ENCODE measurements around the gene GADD45G. TPM values are rescaled to one million over a fixed set of nuclear protein-coding genes. Genes with fewer than 3 reads are reported as not detected.
A peak's percentile ranks its signal among the peaks of the same experiment; 100 is the strongest.

Gene GADD45G
- total and polyA plus RNA-seq, 2 of the 4 experiments (the other 2 are of a cell fraction): 0.15 TPM; not detected in 1

- intact Hi-C loops (cut with micrococcal nuclease): no loop called here
- no peaks in the 10 kb centered on the region for H3K9me1 ChIP-seq (ENCODE audit: insufficient read depth, low read length)
- ATAC-seq (ENCODE audit: low read depth): peak; percentile 51; the same call in 1 of the 2 replicates
- no peak overlapping the region for H3K14ac ChIP-seq (replicated peaks; ENCODE audit: low read depth, low read length)
- no peak overlapping the region for H3K56ac ChIP-seq (ENCODE audit: extremely low read depth, insufficient read depth, low read length)
- no TSS peak for BruUV-seq (replicated peaks)
- no peak overlapping the region for H3K4me3 ChIP-seq (ENCODE audit: insufficient read depth, low read depth, low read length)
- H2BK20ac ChIP-seq (ENCODE audit: low read depth, low read length): no peak overlapping the region
- H3K9me3 ChIP-seq (ENCODE audit: control insufficient read depth, insufficient read depth, low read length): no peaks in the 10 kb centered on the region
- dilution Hi-C loops (cut with HindIII; ENCODE audit: low sequenced_read_pairs, unreplicated experiment): no loop called here
- no peak overlapping the region for H2AK9ac ChIP-seq (replicated peaks; ENCODE audit: low read depth, low read length, poor library complexity)
- ChIA-PET POLR2A (ENCODE audit: unreplicated experiment) (no interaction called here), CTCF (no interaction called here)
- no peak overlapping the region for H4K91ac ChIP-seq (ENCODE audit: insufficient read depth, low read depth, low read length)
- H3K4me1 ChIP-seq (ENCODE audit: control insufficient read depth, insufficient read depth, low read length): no peaks in the 10 kb centered on the region
- H3K23ac ChIP-seq (ENCODE audit: low read depth, low read length): no peak overlapping the region
- H4K8ac ChIP-seq (ENCODE audit: low read depth in 2 of 2, low read length in 2 of 2): no peak overlapping the region
- H3K18ac ChIP-seq (ENCODE audit: low read depth, low read length): no peak overlapping the region
- WGBS, 2 experiments (ENCODE audit: extremely low coverage in 2 of 2, insufficient read length in 1 of 2): 0% methylated on average over 1 of the region's 7 CpGs; no CpG with 5 or more reads in 1 of the 2 experiments
- no peaks in the 10 kb centered on the region for H3K36me3 ChIP-seq (ENCODE audit: control insufficient read depth, insufficient read depth, low read length)
- DNase-seq: peak; percentile 40
- H2BK5ac ChIP-seq (ENCODE audit: low read depth, low read length, poor library complexity, severe bottlenecking): no peak overlapping the region
- H2AK5ac ChIP-seq (ENCODE audit: low read depth, low read length): no peak overlapping the region
- TF ChIP-seq CTCF (conservative IDR thresholded peaks at IDR 0.05; ENCODE audit: low read depth, low read length) (no peak), MAFK (IDR thresholded peaks at IDR 0.05; ENCODE audit: low read depth, low read length) (no peak), CEBPB (IDR thresholded peaks at IDR 0.05; ENCODE audit: low read depth, low read length) (no peak), ELK1 (IDR thresholded peaks at IDR 0.05; ENCODE audit: borderline replicate concordance, low read depth, low read length) (no peak), POLR2A (IDR thresholded peaks at IDR 0.05; ENCODE audit: low read depth, low read length) (no peak), NFE2L2 (IDR thresholded peaks at IDR 0.05; ENCODE audit: low read depth, low read length) (no peak), RFX5 (IDR thresholded peaks at IDR 0.05; ENCODE audit: low read depth, low read length) (no peak), SMC3 (IDR thresholded peaks at IDR 0.05; ENCODE audit: low read depth, low read length) (no peak), CHD1 (IDR thresholded peaks at IDR 0.05; ENCODE audit: low read depth, low read length) (no peak), MAZ (IDR thresholded peaks at IDR 0.05; ENCODE audit: borderline replicate concordance, low read depth, low read length) (no peak), FOS (IDR thresholded peaks at IDR 0.05; ENCODE audit: low read depth, low read length) (no peak), RCOR1 (IDR thresholded peaks at IDR 0.05; ENCODE audit: insufficient replicate concordance, low read length) (no peak), MXI1 (IDR thresholded peaks at IDR 0.05; ENCODE audit: borderline replicate concordance, low read depth, low read length) (no peak), RAD21 (IDR thresholded peaks at IDR 0.05; ENCODE audit: low read length) (no peak), BHLHE40 (IDR thresholded peaks at IDR 0.05; ENCODE audit: low read depth, low read length) (no peak)
- TF ChIP-seq, protein P1, sequence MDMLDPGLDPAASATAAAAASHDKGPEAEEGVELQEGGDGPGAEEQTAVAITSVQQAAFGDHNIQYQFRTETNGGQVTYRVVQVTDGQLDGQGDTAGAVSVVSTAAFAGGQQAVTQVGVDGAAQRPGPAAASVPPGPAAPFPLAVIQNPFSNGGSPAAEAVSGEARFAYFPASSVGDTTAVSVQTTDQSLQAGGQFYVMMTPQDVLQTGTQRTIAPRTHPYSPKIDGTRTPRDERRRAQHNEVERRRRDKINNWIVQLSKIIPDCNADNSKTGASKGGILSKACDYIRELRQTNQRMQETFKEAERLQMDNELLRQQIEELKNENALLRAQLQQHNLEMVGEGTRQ (IDR thresholded peaks at IDR 0.05; ENCODE audit: low read depth, low read length): no peak
- H2BK120ac ChIP-seq (ENCODE audit: low read depth, low read length): no peak overlapping the region
- no peak overlapping the region for H3K27ac ChIP-seq (ENCODE audit: insufficient read depth, low read length)
- H3K4ac ChIP-seq (ENCODE audit: low read depth, low read length): no peak overlapping the region
- in situ Hi-C loops (cut with MboI; ENCODE audit: low sequenced_read_pairs): no loop called here
- H4K20me1 ChIP-seq (ENCODE audit: insufficient read depth, low read length): no peaks in the 10 kb centered on the region
- no peak overlapping the region for H3K9ac ChIP-seq (ENCODE audit: low read depth, low read length)
- H3K27me3 ChIP-seq (ENCODE audit: control insufficient read depth, insufficient read depth, low read length): peaks cover 5% of the 10 kb centered on the region; the same call in 1 of the 2 replicates
- no peak overlapping the region for H2AFZ ChIP-seq (replicated peaks; ENCODE audit: low read length, poor library complexity)
- no peak overlapping the region for H2BK15ac ChIP-seq (ENCODE audit: low read depth, low read length)
- H3K4me2 ChIP-seq (ENCODE audit: low read depth, low read length): no peak overlapping the region
- H3K79me1 ChIP-seq (ENCODE audit: low read depth in 1 of 2, low read length in 2 of 2): no peaks in the 10 kb centered on the region
- no peak overlapping the region for H4K5ac ChIP-seq (ENCODE audit: low read depth, low read length)
Observed at GRCh38 chr9:89634995-89635742, 30.4 kb downstream of the GADD45G start.
